Stomach (tissue), 9 donors: ENCODE data around the gene VEZF1. TPM values are rescaled to one million over a fixed set of nuclear protein-coding genes. Genes with fewer than 3 reads are reported as not detected.

Experiments used
- DNase-seq, 2 donors: peaks; one replicate each; pipeline versions ENCODE4 v3.0.0 to v3.0.0-alpha.2; 2013 to 2019
- H3K27ac ChIP-seq, 5 donors: fragments of 200-600 bp in 4 of 5; sonication (generic) in 4 of 5; one replicate each; pipeline ENCODE4 v1.5.1; 2013 to 2019; ENCODE audit warnings: mild to moderate bottlenecking in 1 of 5, moderate library complexity in 1 of 5
- H3K27me3 ChIP-seq, 3 donors: fragments of 200-600 bp; sonication (generic); one replicate each; pipeline ENCODE4 v1.5.1; 2017 to 2019; ENCODE audit warnings: mixed run types in 1 of 3
- H3K36me3 ChIP-seq, 4 donors: fragments of 200-600 bp; sonication (generic); 1 replicate in 3 of 4; 2 replicates in 1 of 4; pipeline ENCODE4 v1.5.1; 2016 to 2019
- H3K4me1 ChIP-seq, 4 donors: fragments of 200-600 bp; sonication (generic); one replicate each; pipeline ENCODE4 v1.5.1; 2016 to 2019
- H3K4me3 ChIP-seq, 4 donors: fragments of 200-600 bp; sonication (generic) in 3 of 4; one replicate each; pipeline ENCODE4 v1.5.1; 2016 to 2019; ENCODE audit warnings: mild to moderate bottlenecking in 1 of 4
- H3K9me3 ChIP-seq, 4 donors: fragments of 200-600 bp; sonication (generic); one replicate each; pipeline ENCODE4 v1.5.1; 2016 to 2019
- CTCF ChIP-seq, 7 experiments: fragments of 450-650 bp in 4 of 7; fragments of 200-600 bp in 3 of 7; sonication (generic) in 3 of 7; IDR thresholded peaks; one replicate each; pipeline ENCODE4 v1.5.1; 2016 to 2019; ENCODE audit warnings: antibody characterized with exemption in 7 of 7, control low read depth in 2 of 7, mild to moderate bottlenecking in 1 of 7
- EP300 ChIP-seq: sonication (generic); formaldehyde crosslinking; IDR thresholded peaks from one replicate; pipeline ENCODE4 v1.6.1; 2017; ENCODE audit warnings: antibody characterized with exemption
- POLR2A ChIP-seq, 4 donors: fragments of 450-650 bp; IDR thresholded peaks; one replicate each; pipeline ENCODE4 v1.6.1; 2016; ENCODE audit warnings: antibody characterized with exemption in 4 of 4, control low read depth in 2 of 4, mild to moderate bottlenecking in 1 of 4, moderate library complexity in 1 of 4
- POLR2AphosphoS5 ChIP-seq, 3 donors: sonication (generic); formaldehyde crosslinking; IDR thresholded peaks; one replicate each; pipeline ENCODE4 v1.6.1; 2016; ENCODE audit warnings: antibody characterized with exemption in 3 of 3
- WGBS, 5 donors: extraction: QIAGEN DNeasy Blood & Tissue Kit in 3 of 5; methylation state at CpG; one replicate each; pipeline versions ENCODE4 v1.1.5 to v1.1.7; 2013 to 2018; 5-methylcytosine and 5-hydroxymethylcytosine counted together
- intact Hi-C: fragments of 100-400 bp; cut with DNase I; formaldehyde crosslinking; loops from one replicate; pipeline ENCODE4 v1.15.1; 2023; ENCODE audit warnings: low total_unique reads
- polyA plus RNA-seq, 3 donors: library from polyadenylated mRNA; stranded (reverse); fragments of 200-250 nt; gene quantifications; one replicate each; pipeline ENCODE4 v1.2.3, GENCODE V29; 2013
- small RNA-seq, 4 donors: library from RNA; depleted of rRNA; stranded (forward); fragments of <200 nt; gene quantifications; one replicate each; pipeline ENCODE3, GENCODE V24; 2016
- total RNA-seq, 5 donors: library from RNA; depleted of rRNA; stranded (reverse); fragments of >200 nt; gene quantifications; one replicate each; pipeline versions ENCODE4 v1.1.0 to v1.2.3, GENCODE V29; 2014 to 2016
- donor health status: healthy with polysubstance abuse.
- donor health status: Bipolar disorder and iron deficiency.
- donor health status: healthy.

The VEZF1 gene
- total and polyA plus RNA-seq, 8 donors, result 7.8 to 103 (median 24.1) TPM

- 69 to 87% (median 81%) methylated on average over 9 of the region's 9 CpGs for WGBS, 5 donors
- no peaks in the 10 kb centered on the region for H3K27me3 ChIP-seq
- H3K27ac ChIP-seq, result peak overlapping the region in 4 of 5 donors; percentile 36 to 99 (median 59)
- intact Hi-C loops, result no loop called here
- no peak for DNase-seq
- no peaks in the 10 kb centered on the region for H3K36me3 ChIP-seq
- no peak for TF ChIP-seq CTCF (IDR thresholded peaks at IDR 0.05)
- no peak for TF ChIP-seq EP300
- TF ChIP-seq POLR2AphosphoS5 (IDR thresholded peaks at IDR 0.05), result no peak
- TF ChIP-seq POLR2A (IDR thresholded peaks at IDR 0.05), result no peak
- H3K4me1 ChIP-seq, result peaks cover 40 to 87% (median 65%) of the 10 kb centered on the region in 4 donors
- H3K9me3 ChIP-seq, result no peaks in the 10 kb centered on the region
- H3K4me3 ChIP-seq, result no peak overlapping the region
Measured at GRCh38 chr17:57925361-57925990, 62.6 kb downstream of the VEZF1 start.

- peaks cover 40 to 87% (median 63%) of the 10 kb centered on the region in 4 donors for H3K4me1 ChIP-seq
- WGBS, 5 donors, result 57 to 86% (median 79%) methylated on average over 4 of the region's 4 CpGs
- TF ChIP-seq EP300, result no peak
- no peak for TF ChIP-seq CTCF (IDR thresholded peaks at IDR 0.05)
- TF ChIP-seq POLR2AphosphoS5 (IDR thresholded peaks at IDR 0.05), result no peak
- TF ChIP-seq POLR2A (IDR thresholded peaks at IDR 0.05), result no peak
- no peaks in the 10 kb centered on the region for H3K9me3 ChIP-seq
- DNase-seq, result no peak
- H3K4me3 ChIP-seq, result no peak overlapping the region
- no peaks in the 10 kb centered on the region for H3K27me3 ChIP-seq
- peak overlapping the region in 4 of 5 donors; percentile 15 to 99 (median 59) for H3K27ac ChIP-seq
- intact Hi-C loops, result no loop called here
- H3K36me3 ChIP-seq, result no peaks in the 10 kb centered on the region
Measured at GRCh38 chr17:57924677-57925076, 63.4 kb downstream of the VEZF1 start.

Small RNA genes lying within 50 kb of the gene (small RNA-seq; reads per million reads assigned to genes)
- gene AC015813.4, result 0 reads per million in 4 donors

Other genes starting within 250 kb of the VEZF1 start
- not detected for gene CCDC182, start 243.0 kb downstream of the VEZF1 start, total RNA-seq
- gene CCDC182, start 243.0 kb downstream of the VEZF1 start, polyA plus RNA-seq, result not detected
- 10 to 100 TPM in 4 of 5 donors, not detected in 1; 12.6 to 26.8 (median 16.8) TPM for gene MRPS23, start 138.2 kb downstream of the VEZF1 start, total RNA-seq
- 10 to 100 TPM; 25.1 to 43.3 (median 34.2) TPM for gene MRPS23, start 138.2 kb downstream of the VEZF1 start, polyA plus RNA-seq
- gene CUEDC1, start 32.8 kb downstream of the VEZF1 start, total RNA-seq, result 100 to 1,000 TPM in 1 of 5 donors, 10 to 100 TPM in 4; 10.5 to 111 (median 23.6) TPM
- gene CUEDC1, start 32.8 kb downstream of the VEZF1 start, polyA plus RNA-seq, result 10 to 100 TPM; 16.5 to 30.1 (median 19.8) TPM
- 100 to 1,000 TPM; 160 to 351 (median 242) TPM for gene SRSF1, start 19.0 kb upstream of the VEZF1 start, total RNA-seq
- gene SRSF1, start 19.0 kb upstream of the VEZF1 start, polyA plus RNA-seq, result 10 to 100 TPM; 81.7 to 97.9 (median 84.0) TPM
- 10 to 100 TPM in 3 of 5 donors, 1 to 10 TPM in 2; 5.8 to 40.6 (median 20.9) TPM for gene DYNLL2, start 95.2 kb upstream of the VEZF1 start, total RNA-seq
- 10 to 100 TPM; 18.5 to 29.4 (median 22.0) TPM for gene DYNLL2, start 95.2 kb upstream of the VEZF1 start, polyA plus RNA-seq
- gene OR4D1, start 160.1 kb upstream of the VEZF1 start, total RNA-seq, result not detected
- gene OR4D1, start 160.1 kb upstream of the VEZF1 start, polyA plus RNA-seq, result under 1 TPM in 1 of 3 donors, not detected in 2; 0.03 TPM
- gene OR4D2, start 178.7 kb upstream of the VEZF1 start, total RNA-seq, result not detected
- gene OR4D2, start 178.7 kb upstream of the VEZF1 start, polyA plus RNA-seq, result not detected
- under 1 TPM in 1 of 5 donors, not detected in 4; 0.18 TPM for gene EPX, start 204.5 kb upstream of the VEZF1 start, total RNA-seq
- not detected for gene EPX, start 204.5 kb upstream of the VEZF1 start, polyA plus RNA-seq
- 10 to 100 TPM in 3 of 5 donors, 1 to 10 TPM in 2; 3.1 to 18.0 (median 10.5) TPM for gene MKS1, start 231.0 kb upstream of the VEZF1 start, total RNA-seq
- gene MKS1, start 231.0 kb upstream of the VEZF1 start, polyA plus RNA-seq, result 10 to 100 TPM in 1 of 3 donors, 1 to 10 TPM in 2; 3.5 to 12.5 (median 6.2) TPM